Astrocyte of the cerebellum (primary cell): ENCODE results near the gene XPR1.

Experiments used
- DNase-seq: peaks from one replicate; pipeline ENCODE4 v3.0.0-alpha.2; 2011; ENCODE audit warnings: low read depth
- H3K4me3 ChIP-seq: 2 replicates; pipeline ENCODE4 v1.5.1; 2011; ENCODE audit warnings: mild to moderate bottlenecking, low read depth, low read length, moderate library complexity
- in situ Hi-C: cut with HindIII; loops from 2 replicates; pipeline ENCODE4 v1.10.0; 2017; ENCODE audit warnings: low sequenced_read_pairs
- TF ChIP-seq, protein P1 (sequence below): IDR thresholded peaks from 2 replicates; pipeline ENCODE4 v1.5.1; 2012; ENCODE audit warnings: low read length, low read depth, moderate library complexity, mild to moderate bottlenecking; ENCODE audit errors: missing control alignments

The XPR1 gene

DNA sequence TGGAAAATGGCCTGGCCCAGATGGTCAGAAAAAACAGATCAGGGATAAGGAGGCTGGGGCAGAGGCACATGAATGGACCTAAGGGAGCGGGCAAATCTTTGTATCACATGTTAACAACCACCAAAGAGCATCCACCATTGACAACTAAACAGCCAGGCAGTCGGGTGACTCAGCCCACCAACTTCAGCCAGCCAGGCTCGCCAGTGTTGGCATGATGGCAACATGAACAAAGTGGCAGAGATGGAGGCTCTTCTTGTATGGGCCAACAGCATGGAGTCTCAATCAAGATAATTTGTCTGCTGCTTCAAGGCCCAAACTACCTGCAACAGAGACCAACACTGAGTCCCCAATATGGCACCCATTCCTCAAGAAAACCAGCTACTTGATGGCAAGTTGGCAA lies 264.3 kb downstream of the XPR1 start:
- TF ChIP-seq, protein P1, sequence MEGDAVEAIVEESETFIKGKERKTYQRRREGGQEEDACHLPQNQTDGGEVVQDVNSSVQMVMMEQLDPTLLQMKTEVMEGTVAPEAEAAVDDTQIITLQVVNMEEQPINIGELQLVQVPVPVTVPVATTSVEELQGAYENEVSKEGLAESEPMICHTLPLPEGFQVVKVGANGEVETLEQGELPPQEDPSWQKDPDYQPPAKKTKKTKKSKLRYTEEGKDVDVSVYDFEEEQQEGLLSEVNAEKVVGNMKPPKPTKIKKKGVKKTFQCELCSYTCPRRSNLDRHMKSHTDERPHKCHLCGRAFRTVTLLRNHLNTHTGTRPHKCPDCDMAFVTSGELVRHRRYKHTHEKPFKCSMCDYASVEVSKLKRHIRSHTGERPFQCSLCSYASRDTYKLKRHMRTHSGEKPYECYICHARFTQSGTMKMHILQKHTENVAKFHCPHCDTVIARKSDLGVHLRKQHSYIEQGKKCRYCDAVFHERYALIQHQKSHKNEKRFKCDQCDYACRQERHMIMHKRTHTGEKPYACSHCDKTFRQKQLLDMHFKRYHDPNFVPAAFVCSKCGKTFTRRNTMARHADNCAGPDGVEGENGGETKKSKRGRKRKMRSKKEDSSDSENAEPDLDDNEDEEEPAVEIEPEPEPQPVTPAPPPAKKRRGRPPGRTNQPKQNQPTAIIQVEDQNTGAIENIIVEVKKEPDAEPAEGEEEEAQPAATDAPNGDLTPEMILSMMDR = no peak
- no peak for DNase-seq
- in situ Hi-C loops = no loop called here
- no peak overlapping the region for H3K4me3 ChIP-seq

DNA sequence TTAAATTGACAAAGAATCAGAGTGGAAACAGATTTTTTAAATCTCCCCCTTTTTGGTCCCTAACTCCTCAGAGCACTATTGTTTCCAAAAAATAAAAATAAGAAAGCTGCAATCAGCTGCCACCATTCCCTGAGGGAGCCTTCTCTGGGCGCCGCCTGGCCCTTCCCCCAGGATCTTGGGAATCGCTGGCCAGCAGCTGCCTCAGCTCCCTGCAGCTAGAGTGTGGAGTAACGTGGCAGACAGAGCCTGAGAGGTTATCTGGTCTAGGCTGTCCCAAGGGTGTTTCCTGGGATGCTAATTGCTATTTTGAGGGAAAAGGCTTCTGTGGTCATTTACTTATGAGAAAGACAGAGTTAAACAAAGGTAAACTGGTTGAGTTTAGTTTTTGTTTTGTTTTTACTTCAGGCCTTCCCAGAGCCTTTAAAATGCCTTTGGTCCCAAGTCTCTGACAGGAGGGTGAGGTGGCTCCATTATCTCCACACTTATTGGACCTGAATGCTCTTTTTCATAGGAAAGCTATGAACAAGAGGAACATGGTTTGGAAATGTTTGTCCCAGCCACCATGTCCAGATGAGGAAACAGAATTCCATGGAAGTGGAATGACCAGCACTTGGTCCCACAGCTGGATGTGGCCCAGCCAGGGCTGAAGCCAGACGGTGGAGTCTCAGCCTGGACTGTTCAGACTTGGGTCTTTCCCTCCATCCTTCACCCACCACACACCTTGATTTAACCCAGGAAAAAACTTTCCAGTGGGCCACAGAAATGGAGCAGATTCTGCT lies 266.8 kb downstream of the XPR1 start:
- H3K4me3 ChIP-seq = no peak overlapping the region
- in situ Hi-C loops = no loop called here
- no peak for DNase-seq
- TF ChIP-seq, protein P1 = no peak

DNA sequence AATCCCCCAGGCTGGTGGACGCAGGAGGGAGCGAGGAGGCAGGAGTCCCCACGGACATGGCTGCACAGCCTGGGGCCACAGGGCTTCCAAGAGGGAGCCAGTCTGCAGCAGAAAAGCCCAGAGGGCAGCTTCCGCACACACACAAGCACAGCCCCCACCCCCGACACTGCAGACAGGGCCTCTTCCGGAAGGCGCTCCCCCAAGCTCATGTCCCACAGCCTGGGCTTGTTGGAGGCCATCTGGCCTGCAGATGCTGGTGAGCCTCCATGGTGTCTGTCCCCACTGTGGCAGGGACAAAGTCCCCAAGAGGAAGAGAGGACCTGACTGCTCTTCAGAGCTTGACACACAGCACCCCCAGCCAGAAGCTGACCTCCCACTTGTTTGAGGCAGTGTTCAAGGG lies 267.4 kb downstream of the XPR1 start:
- DNase-seq = no peak
- in situ Hi-C loops = no loop called here
- TF ChIP-seq, protein P1 = no peak
- no peak overlapping the region for H3K4me3 ChIP-seq

DNA sequence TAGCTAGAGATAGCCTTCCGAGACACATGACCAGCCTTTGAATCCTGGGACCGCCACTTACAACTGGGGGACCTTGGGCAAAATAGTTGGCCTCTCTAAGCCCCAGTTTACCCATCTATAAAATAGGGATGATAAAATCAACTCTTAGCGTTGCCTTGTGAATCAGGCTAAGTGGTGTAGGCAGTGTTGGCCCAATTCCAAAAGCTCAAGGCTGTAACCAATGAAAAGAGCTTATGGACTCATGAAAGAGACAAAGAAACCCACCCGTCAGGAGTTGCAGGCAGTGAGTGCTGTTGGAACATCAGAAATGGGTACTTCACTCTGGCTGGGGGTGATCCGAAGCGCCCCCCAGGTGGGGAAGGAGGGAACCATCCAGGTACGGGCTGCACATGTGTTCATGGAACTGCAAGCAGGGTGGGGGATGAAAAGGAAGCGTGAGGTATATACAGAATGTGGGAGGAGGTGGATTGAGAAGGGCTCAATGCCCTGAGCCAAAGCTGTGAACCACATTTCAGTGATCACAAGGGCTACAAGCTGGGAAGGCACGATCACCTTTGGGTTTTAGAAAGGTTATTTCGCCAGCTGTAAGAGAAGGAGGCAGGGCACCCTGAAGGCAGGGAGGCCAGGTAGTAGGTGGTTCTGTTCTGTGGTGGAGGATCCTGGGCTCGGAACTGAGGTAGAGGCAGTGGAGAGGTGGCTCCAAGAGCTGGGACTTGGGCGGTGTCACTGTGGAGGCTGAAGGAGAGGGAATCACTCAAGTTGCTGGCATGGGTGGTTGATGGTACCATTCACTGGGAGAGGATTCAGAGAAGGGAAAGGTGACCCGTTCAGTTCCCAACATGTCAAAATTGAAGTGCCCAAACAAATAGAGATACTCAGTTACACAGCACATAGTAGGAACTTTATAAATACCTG lies 269.5 kb downstream of the XPR1 start:
- in situ Hi-C loops = loop anchor here (25.0 kb wide), 1 partner anchor 111 kb away; the partner anchor contains the start of gene STX6
- TF ChIP-seq, protein P1 = no peak
- H3K4me3 ChIP-seq = no peak overlapping the region
- no peak for DNase-seq

DNA sequence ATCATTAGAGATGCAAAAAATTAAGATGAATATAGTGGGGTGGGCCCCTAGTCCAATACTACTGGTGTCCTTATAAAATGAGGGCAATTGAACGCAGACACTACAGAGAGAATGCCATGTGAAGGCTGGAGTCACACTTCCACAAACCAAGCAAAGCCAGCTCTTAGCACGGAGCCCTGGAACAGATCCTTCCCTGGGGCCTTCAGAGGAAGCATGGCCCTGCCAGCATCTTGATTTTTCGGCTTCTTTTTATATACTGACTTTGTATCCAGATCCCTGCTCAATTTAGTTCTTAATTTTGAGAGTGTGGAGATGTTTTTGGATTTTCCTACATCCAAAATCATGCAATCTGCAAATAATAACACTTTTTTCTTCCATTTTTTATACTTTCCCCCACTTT lies 270.7 kb downstream of the XPR1 start:
- in situ Hi-C loops = loop anchor here (25.0 kb wide), 1 partner anchor 110 kb away; the partner anchor contains the start of gene STX6
- TF ChIP-seq, protein P1 = no peak
- no peak for DNase-seq
- H3K4me3 ChIP-seq = no peak overlapping the region

DNA sequence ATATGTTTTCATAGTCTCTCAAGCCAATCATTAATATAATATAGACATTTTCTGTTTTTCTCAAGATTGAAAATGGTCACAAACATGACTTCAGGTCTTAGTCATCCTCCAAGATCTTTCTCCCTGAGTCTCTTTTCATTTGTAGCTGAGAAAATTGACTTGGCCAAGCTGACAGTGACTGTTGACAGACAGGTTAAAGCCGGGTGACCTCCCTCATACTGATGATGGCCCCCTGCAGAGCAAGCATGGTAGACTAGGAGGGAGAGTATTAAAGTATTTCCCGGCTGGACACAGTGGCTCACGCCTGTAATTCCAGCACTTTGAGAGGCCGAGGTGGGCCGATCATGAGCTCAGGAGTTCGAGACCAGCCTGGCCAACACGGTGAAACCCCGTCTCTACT lies 274.1 kb downstream of the XPR1 start:
- in situ Hi-C loops = loop anchor here (25.0 kb wide), 1 partner anchor 106 kb away; the partner anchor contains the start of gene STX6
- TF ChIP-seq, protein P1 = no peak
- no peak overlapping the region for H3K4me3 ChIP-seq
- DNase-seq = no peak
